ENCODE results near the gene B4GALT1.

GRCh38 chr9:33082538-33083326 is 84.4 kb downstream of the B4GALT1 start:
- no peak for TF ChIP-seq CTCF (IDR thresholded peaks at IDR 0.05)
- no peak for TF ChIP-seq ZFX (IDR thresholded peaks at IDR 0.05; ENCODE audit: borderline replicate concordance)

Data from 22Rv1 (cell line).